HCT116 (cell line): Measurements from ENCODE around the gene CSNK2B. TPM values are rescaled to one million over a fixed set of nuclear protein-coding genes. Genes with fewer than 3 reads are reported as not detected.

Source experiments
- ATAC-seq: fragments of 200-7000 bp; cut with Tn5 transposase; 2 replicates; pipeline ENCODE4 v1.9.1; 2020; ENCODE audit warnings: mild to moderate bottlenecking, moderate library complexity
- BruUV-seq: library from RNA; stranded (reverse); fragments of 400-500 nt; replicated peaks from 2 replicates; lab custom pipeline; 2021; lab: Mats Ljungman, UMichigan
- CTCF ChIA-PET: fragments of 300-600 bp; sonication (Branson Sonifier 250); formaldehyde crosslinking; loops from one replicate; lab custom pipeline; 2021; ENCODE audit warnings: antibody characterized with exemption; lab: Charles Lee
- POLR2A ChIA-PET: fragments of 300-600, 350-600 bp; sonication (Branson Sonifier 250); formaldehyde crosslinking; loops from one replicate; lab custom pipeline; 2021; ENCODE audit warnings: antibody characterized with exemption; lab: Charles Lee
- RAD21 ChIA-PET, 2 experiments: fragments of 300-600 bp; sonication (Branson Sonifier 250); formaldehyde crosslinking; loops; one replicate each; lab custom pipeline; 2023; ENCODE audit warnings: low total read pairs in 2 of 2; ENCODE audit not compliant: uncharacterized antibody in 2 of 2, unreplicated experiment in 2 of 2, low non-redundant PET in 1 of 2; lab: Charles Lee
- DNase-seq: peaks from one replicate; pipeline ENCODE4 v3.0.0-alpha.2; 2010; ENCODE audit warnings: low read depth, low spot score
- H2AFZ ChIP-seq: fragments of 200-600 bp; shearing (Covaris generic), sonication (generic); 2 replicates; pipeline ENCODE4 v1.6.1; 2017; ENCODE audit warnings: low read depth, mixed run types, mixed read lengths, antibody characterized with exemption, low read length; ENCODE audit not compliant: poor library complexity, severe bottlenecking
- H3K27ac ChIP-seq: 2 replicates; pipeline ENCODE4 v1.5.1; 2012; ENCODE audit warnings: low read depth, low read length
- H3K27me3 ChIP-seq: fragments of 200-600 bp; sonication (generic); 2 replicates; pipeline ENCODE4 v1.6.1; 2016; ENCODE audit warnings: mixed run types, low read length, mixed read lengths; ENCODE audit not compliant: insufficient read depth
- H3K36me3 ChIP-seq, 2 experiments: fragments of 200-500 bp in 1 of 2; fragments of 200-600 bp in 1 of 2; sonication (Bioruptor generic) in 1 of 2; sonication (generic) in 1 of 2; 2 replicates each; pipeline versions ENCODE4 v1.5.1 to v1.6.1; 2014 to 2016; ENCODE audit warnings: low read length in 2 of 2, inconsistent platforms in 1 of 2, mixed read lengths in 1 of 2, mixed run types in 1 of 2; ENCODE audit not compliant: insufficient read depth in 2 of 2, control insufficient read depth in 1 of 2
- H3K4me1 ChIP-seq, 2 experiments: fragments of 200-600 bp in 1 of 2; sonication (generic) in 1 of 2; 2 replicates each; pipeline versions ENCODE4 v1.5.1 to v1.6.1; 2012 to 2017; ENCODE audit warnings: low read length in 2 of 2, inconsistent platforms in 1 of 2, mild to moderate bottlenecking in 1 of 2, mixed read lengths in 1 of 2, mixed run types in 1 of 2, moderate library complexity in 1 of 2; ENCODE audit not compliant: insufficient read depth in 2 of 2, control insufficient read depth in 1 of 2
- H3K4me2 ChIP-seq: fragments of 200-600 bp; sonication (generic); 2 replicates; pipeline ENCODE4 v1.6.1; 2017; ENCODE audit warnings: mixed run types, low read length, mixed read lengths
- H3K4me3 ChIP-seq, 2 experiments: fragments of 200-600 bp in 1 of 2; sonication (generic) in 1 of 2; replicated peaks in 1 of 2; 2 replicates each; pipeline ENCODE4 v1.5.1; 2011 to 2016; ENCODE audit warnings: low read length in 2 of 2, control low read depth in 1 of 2, low read depth in 1 of 2, mild to moderate bottlenecking in 1 of 2, mixed read lengths in 1 of 2, mixed run types in 1 of 2
- H3K79me2 ChIP-seq: fragments of 200-600 bp; sonication (generic); 2 replicates; pipeline ENCODE4 v1.6.1; 2017; ENCODE audit warnings: mild to moderate bottlenecking, mixed run types, low read length, moderate library complexity, mixed read lengths; ENCODE audit not compliant: insufficient read depth
- H3K9ac ChIP-seq: fragments of 200-600 bp; sonication (generic); 2 replicates; pipeline ENCODE4 v1.6.1; 2016; ENCODE audit warnings: low read length, mixed read lengths
- H3K9me2 ChIP-seq: fragments of 200-600 bp; sonication (generic), shearing (Covaris generic); 2 replicates; pipeline ENCODE4 v1.6.1; 2017; ENCODE audit warnings: mixed run types, mild to moderate bottlenecking, moderate library complexity; ENCODE audit not compliant: insufficient read depth
- H3K9me3 ChIP-seq, 2 experiments: fragments of 200-500 bp in 1 of 2; fragments of 200-600 bp in 1 of 2; sonication (Bioruptor generic) in 1 of 2; sonication (generic) in 1 of 2; 2 replicates each; pipeline ENCODE4 v1.6.1; 2014 to 2017; ENCODE audit warnings: low read length in 2 of 2, mixed read lengths in 2 of 2, inconsistent platforms in 1 of 2, low read depth in 1 of 2, mild to moderate bottlenecking in 1 of 2, mixed run types in 1 of 2, moderate library complexity in 1 of 2; ENCODE audit not compliant: control insufficient read depth in 1 of 2, insufficient read depth in 1 of 2
- H4K20me1 ChIP-seq: fragments of 200-600 bp; sonication (generic), shearing (Covaris generic); 2 replicates; pipeline ENCODE4 v1.6.1; 2017; ENCODE audit warnings: mixed run types, mild to moderate bottlenecking, moderate library complexity; ENCODE audit not compliant: insufficient read depth
- CBX3 ChIP-seq: IDR thresholded peaks from 2 replicates; pipeline ENCODE4 v1.6.1; 2012; ENCODE audit warnings: low read depth
- CEBPB ChIP-seq: IDR thresholded peaks from 2 replicates; pipeline ENCODE4 v1.6.1; 2012; ENCODE audit warnings: low read depth
- CTCF ChIP-seq, 3 experiments: fragments of 200-600 bp in 1 of 3; sonication (generic) in 1 of 3; IDR thresholded peaks in 2 of 3; conservative IDR thresholded peaks in 1 of 3; 2 replicates each; pipeline ENCODE4 v1.5.1; 2012 to 2017; ENCODE audit warnings: low read depth in 2 of 3, low read length in 2 of 3, antibody characterized with exemption in 1 of 3, borderline replicate concordance in 1 of 3, control low read depth in 1 of 3, mild to moderate bottlenecking in 1 of 3, mixed read lengths in 1 of 3, mixed run types in 1 of 3, moderate library complexity in 1 of 3; ENCODE audit not compliant: insufficient read depth in 1 of 3
- EGR1 ChIP-seq: IDR thresholded peaks from 2 replicates; pipeline ENCODE4 v1.6.1; 2012; ENCODE audit warnings: low read depth
- ELF1 ChIP-seq: IDR thresholded peaks from 2 replicates; pipeline ENCODE4 v1.6.1; 2012; ENCODE audit warnings: low read depth, borderline replicate concordance
- EZH2 ChIP-seq: fragments of 200-600 bp; sonication (generic); IDR thresholded peaks from 2 replicates; pipeline ENCODE4 v1.6.1; 2017; ENCODE audit warnings: antibody characterized with exemption, mixed run types
- EZH2phosphoT487 ChIP-seq: fragments of 200-600 bp; IDR thresholded peaks from 2 replicates; pipeline ENCODE4 v1.6.1; 2018; ENCODE audit warnings: antibody characterized with exemption, borderline replicate concordance
- FOSL1 ChIP-seq: IDR thresholded peaks from 2 replicates; pipeline ENCODE4 v1.6.1; 2012; ENCODE audit warnings: low read depth
- JUND ChIP-seq: IDR thresholded peaks from 2 replicates; pipeline ENCODE4 v1.6.1; 2012
- POLR2AphosphoS5 ChIP-seq: IDR thresholded peaks from 2 replicates; pipeline ENCODE4 v1.6.1; 2011; ENCODE audit warnings: mild to moderate bottlenecking, low read depth, low read length, moderate library complexity
- RAD21 ChIP-seq: IDR thresholded peaks from 2 replicates; pipeline ENCODE4 v1.6.1; 2012; ENCODE audit warnings: low read depth, mild to moderate bottlenecking
- SIN3A ChIP-seq: IDR thresholded peaks from 2 replicates; pipeline ENCODE4 v1.6.1; 2012; ENCODE audit warnings: low read depth
- TCF7L2 ChIP-seq: IDR thresholded peaks from 2 replicates; pipeline ENCODE4 v1.7.0; 2011; ENCODE audit warnings: borderline replicate concordance, inconsistent platforms; ENCODE audit not compliant: insufficient read depth, insufficient read length; ENCODE audit errors: extremely low read depth
- ZFX ChIP-seq: fragments of 450-650 bp; IDR thresholded peaks from 2 replicates; pipeline ENCODE4 v1.6.1; 2017
- ZNF274 ChIP-seq: fragments of 200-500 bp; sonication (Bioruptor generic); IDR thresholded peaks from 2 replicates; pipeline ENCODE4 v1.6.1; 2014; ENCODE audit warnings: mild to moderate bottlenecking, low read depth, low read length, inconsistent platforms
- intact Hi-C: fragments of 100-400 bp; cut with micrococcal nuclease; formaldehyde crosslinking; loops from 2 replicates; pipeline ENCODE4 v1.10.0; 2022
- total RNA-seq: library from RNA; stranded (reverse); gene quantifications from one replicate; pipeline ENCODE4 v1.2.1, GENCODE V29; 2021; ENCODE audit not compliant: unreplicated experiment
- TF ChIP-seq, protein P1 (sequence below): IDR thresholded peaks from 2 replicates; pipeline ENCODE4 v1.6.1; 2012
- TF ChIP-seq, protein P2 (sequence below): IDR thresholded peaks from 2 replicates; pipeline ENCODE4 v1.6.1; 2012

The CSNK2B gene
- total RNA-seq, 1 experiment from 2014 or later, result 210 TPM

DNA sequence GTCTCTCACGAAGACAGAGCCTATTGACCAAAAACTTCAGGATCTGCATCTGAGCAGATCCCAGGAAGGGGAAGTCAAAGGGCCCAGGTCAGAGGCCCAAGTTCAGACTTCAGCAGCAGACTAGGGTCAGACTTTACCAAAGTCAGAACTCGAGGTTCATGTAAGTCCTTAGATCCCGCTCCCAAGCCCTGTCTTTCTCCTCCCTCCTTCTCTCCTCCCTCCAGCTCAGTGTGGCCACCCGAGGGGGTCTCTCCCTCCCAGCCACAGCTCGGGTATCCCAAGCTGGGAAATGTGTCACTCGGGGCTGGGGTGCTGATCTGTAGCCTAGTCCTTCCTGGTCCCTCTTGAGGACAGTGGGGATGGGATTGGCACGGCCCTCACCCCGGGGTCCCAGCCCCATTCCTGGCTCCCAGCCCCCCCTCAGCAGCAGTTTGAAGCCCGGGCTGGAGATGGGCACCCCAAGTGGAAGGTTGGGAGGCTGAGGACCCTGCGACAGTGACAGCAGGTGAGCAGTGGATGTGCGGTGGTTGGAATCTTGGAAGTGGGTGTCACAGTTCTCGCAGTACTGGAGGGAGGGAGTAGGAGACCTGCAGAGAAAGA is 3.7 kb upstream of the CSNK2B start:
- ChIA-PET RAD21 (no interaction called here), POLR2A (interaction anchor here (1.9 to 3.9 kb wide), 3 partner anchors 10 to 78 kb away, joined by 8 to 32 read pairs (median 15); partner anchors contain the start of genes BAG6 and MSH5), CTCF (no interaction called here)
- H3K4me2 ChIP-seq, result no peak overlapping the region
- intact Hi-C loops, result loop anchor here (5.0 kb wide), 1 partner anchor 260 kb away; the partner anchor contains the start of gene MICA
- H3K36me3 ChIP-seq, result peaks cover 5 to 17% of the 10 kb centered on the region in 2 experiments; a peak in 3 of 4 replicates
- H3K79me2 ChIP-seq, result peaks cover 52% of the 10 kb centered on the region
- no peak for TF ChIP-seq FOSL1
- peak overlapping the region; percentile 24; the same call in 1 of the 2 replicates for H3K9ac ChIP-seq
- no peak for ATAC-seq
- no peaks in the 10 kb centered on the region for H3K9me3 ChIP-seq
- H4K20me1 ChIP-seq, result no peaks in the 10 kb centered on the region
- no peak overlapping the region for H2AFZ ChIP-seq
- DNase-seq, result no peak
- peaks cover 18 to 50% of the 10 kb centered on the region in 2 experiments; a peak in 3 of 4 replicates for H3K4me1 ChIP-seq
- no peaks in the 10 kb centered on the region for H3K9me2 ChIP-seq
- no TSS peak for BruUV-seq
- no peak overlapping the region for H3K4me3 ChIP-seq
- H3K27me3 ChIP-seq, result no peaks in the 10 kb centered on the region
- peak overlapping the region; percentile 4; the same call in 1 of the 2 replicates for H3K27ac ChIP-seq

DNA sequence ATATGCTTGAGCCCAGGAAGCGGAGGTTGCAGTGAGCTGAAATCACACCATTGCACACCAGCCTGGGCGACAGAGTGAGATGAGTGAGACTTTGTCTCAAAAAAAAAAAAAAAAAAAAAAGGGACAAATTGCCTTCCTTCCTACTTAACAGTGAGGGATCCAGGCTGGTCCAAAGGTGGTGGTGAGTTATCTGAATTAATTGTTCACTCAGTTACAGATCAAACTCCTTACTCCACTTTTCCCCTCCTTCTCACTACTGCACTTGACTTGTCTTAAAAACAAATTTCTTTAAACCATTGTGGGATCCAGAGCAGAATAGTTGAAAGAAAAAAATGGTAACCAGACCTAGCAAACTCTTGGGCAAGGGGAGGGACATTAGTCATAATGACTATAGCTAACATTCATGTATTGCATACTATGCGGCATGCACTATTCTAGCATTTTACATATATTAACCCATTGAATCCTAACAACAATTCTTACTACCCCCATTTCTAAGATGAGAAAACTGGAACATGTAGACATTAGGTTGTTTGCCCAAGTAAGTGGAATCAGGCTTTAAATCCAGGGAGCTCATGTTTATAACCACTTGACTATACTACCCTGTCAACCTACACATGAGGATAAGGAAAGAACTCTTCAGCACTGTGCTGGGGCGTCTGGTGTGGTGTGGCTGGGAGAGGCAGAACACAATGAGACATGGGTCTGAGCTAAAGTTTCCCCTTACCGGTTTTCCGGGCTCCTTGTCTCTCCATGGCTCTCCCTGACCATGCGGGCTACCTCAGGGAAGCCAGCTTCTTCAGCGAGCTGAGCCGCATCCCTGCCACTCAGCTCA is 2.5 kb upstream of the CSNK2B start:
- peaks cover 61% of the 10 kb centered on the region for H3K79me2 ChIP-seq
- H3K9me2 ChIP-seq, result no peaks in the 10 kb centered on the region
- H3K27me3 ChIP-seq, result no peaks in the 10 kb centered on the region
- peaks cover 18 to 50% of the 10 kb centered on the region in 2 experiments; a peak in 3 of 4 replicates for H3K4me1 ChIP-seq
- ChIA-PET POLR2A (interaction anchor here (2.5 to 3.9 kb wide), 2 partner anchors 11 to 121 kb away, joined by 8 to 32 read pairs; partner anchors contain the start of genes BAG6 and DDX39B), RAD21 (interaction anchor here in 1 of 2 experiments (0.7 kb wide), 1 partner anchor 116 kb away, joined by 3 read pairs; the partner anchor contains the start of gene NFKBIL1), CTCF (no interaction called here)
- peak overlapping the region; percentile 90 for H3K9ac ChIP-seq
- intact Hi-C loops, result loop anchor here (5.0 kb wide), 1 partner anchor 261 kb away; the partner anchor contains the start of gene MICA
- H3K9me3 ChIP-seq, result no peaks in the 10 kb centered on the region
- no peaks in the 10 kb centered on the region for H4K20me1 ChIP-seq
- H2AFZ ChIP-seq, result no peak overlapping the region
- H3K36me3 ChIP-seq, result peaks cover 16 to 28% of the 10 kb centered on the region in 2 experiments
- no TSS peak for BruUV-seq
- ATAC-seq (no peak), DNase-seq (no peak)
- peak overlapping the region; percentile 83; the same call in 1 of the 2 replicates for H3K4me2 ChIP-seq
- peak overlapping the region; percentile 90 for H3K27ac ChIP-seq
- H3K4me3 ChIP-seq, result 0 out of 4 replicates have a peak overlapping the region, but pooled peaks of 1 of the 2 experiments have one; percentile 97
- TF ChIP-seq, protein P1, sequence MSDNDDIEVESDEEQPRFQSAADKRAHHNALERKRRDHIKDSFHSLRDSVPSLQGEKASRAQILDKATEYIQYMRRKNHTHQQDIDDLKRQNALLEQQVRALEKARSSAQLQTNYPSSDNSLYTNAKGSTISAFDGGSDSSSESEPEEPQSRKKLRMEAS, result no peak
- TF ChIP-seq CEBPB (no peak), ZNF274 (no peak), POLR2AphosphoS5 (no peak), RAD21 (no peak), ZFX (no peak), EZH2phosphoT487 (no peak), ELF1 (no peak), CBX3 (no peak), EGR1 (no peak), SIN3A (no peak), CTCF (IDR thresholded peaks at IDR 0.05 in 2 of 3, conservative IDR thresholded peaks at IDR 0.05 in 1 of 3; ENCODE audit: borderline replicate concordance in 1 of 3, insufficient read depth in 1 of 3, low read depth in 2 of 3, low read length in 2 of 3) (no peak), JUND (no peak), EZH2 (no peak), TCF7L2 (no peak)
- TF ChIP-seq, protein P2, sequence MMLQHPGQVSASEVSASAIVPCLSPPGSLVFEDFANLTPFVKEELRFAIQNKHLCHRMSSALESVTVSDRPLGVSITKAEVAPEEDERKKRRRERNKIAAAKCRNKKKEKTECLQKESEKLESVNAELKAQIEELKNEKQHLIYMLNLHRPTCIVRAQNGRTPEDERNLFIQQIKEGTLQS, result no peak
